ENCODE data around the gene HORMAD2.
"Not testable (repeated sequence)": the region's sequence is repeated elsewhere in the genome, so short reads cannot be mapped to it uniquely, and the experiment has no call there.

Gene HORMAD2

GRCh38 chr22:30057375-30057774 is 22.9 kb upstream of the HORMAD2 start:
- DNase-seq = no peak

- not testable (repeated sequence) for DNase-seq
Observed at GRCh38 chr22:30059346-30060020, 20.8 kb upstream of the HORMAD2 start.

GRCh38 chr22:30061094-30061493 is 19.2 kb upstream of the HORMAD2 start:
- DNase-seq = not testable (repeated sequence)

- DNase-seq = no peak
Observed at GRCh38 chr22:30062259-30062658, 18.0 kb upstream of the HORMAD2 start.

GRCh38 chr22:30062950-30063349 is 17.3 kb upstream of the HORMAD2 start:
- no peak for DNase-seq

GRCh38 chr22:30064172-30064571 is 16.1 kb upstream of the HORMAD2 start:
- DNase-seq = no peak

- DNase-seq = no peak
Observed at GRCh38 chr22:30073743-30074142, 6.5 kb upstream of the HORMAD2 start.

GRCh38 chr22:30074147-30074546 is 6.1 kb upstream of the HORMAD2 start:
- no peak for DNase-seq

- DNase-seq = no peak
Observed at GRCh38 chr22:30074994-30075393, 5.3 kb upstream of the HORMAD2 start.

- DNase-seq = no peak
Observed at GRCh38 chr22:30077279-30077880, 2.9 kb upstream of the HORMAD2 start.

- no peak for DNase-seq
Observed at GRCh38 chr22:30078320-30079311, 1.6 kb upstream of the HORMAD2 start.

GRCh38 chr22:30080805-30081204 is 541 bp downstream of the HORMAD2 start:
- no peak for DNase-seq

GRCh38 chr22:30086496-30086895 is 6.2 kb downstream of the HORMAD2 start:
- no peak for DNase-seq

GRCh38 chr22:30087037-30087436 is 6.8 kb downstream of the HORMAD2 start:
- DNase-seq = peak; percentile 23

GRCh38 chr22:30087611-30088010 is 7.3 kb downstream of the HORMAD2 start:
- DNase-seq = no peak

- DNase-seq = no peak
Observed at GRCh38 chr22:30088468-30088867, 8.2 kb downstream of the HORMAD2 start.

- DNase-seq = no peak
Observed at GRCh38 chr22:30089655-30089974, 9.4 kb downstream of the HORMAD2 start.

- no peak for DNase-seq
Observed at GRCh38 chr22:30092686-30093085, 12.4 kb downstream of the HORMAD2 start.

GRCh38 chr22:30094804-30095203 is 14.5 kb downstream of the HORMAD2 start:
- no peak for DNase-seq

- no peak for DNase-seq
Observed at GRCh38 chr22:30097861-30098260, 17.6 kb downstream of the HORMAD2 start.

GRCh38 chr22:30100770-30101169 is 20.5 kb downstream of the HORMAD2 start:
- DNase-seq = not testable (repeated sequence)

GRCh38 chr22:30104501-30105156 is 24.4 kb downstream of the HORMAD2 start:
- DNase-seq = peak; percentile 29

GRCh38 chr22:30105483-30105882 is 25.2 kb downstream of the HORMAD2 start:
- DNase-seq = no peak
